HepG2 (cell line): Measurements from ENCODE around the gene ATP7B. TPM values are rescaled to one million over a fixed set of nuclear protein-coding genes. Genes with fewer than 3 reads are reported as not detected.

Experiments used
- ATAC-seq: fragments of 200-7000 bp; cut with Tn5 transposase; 3 replicates; pipeline ENCODE4 v1.9.1; 2020; ENCODE audit warnings: mild to moderate bottlenecking, moderate library complexity
- BruUV-seq: library from RNA; stranded (reverse); fragments of 400-500 nt; replicated peaks from 2 replicates; lab custom pipeline; 2021; lab: Mats Ljungman, UMichigan
- CTCF ChIA-PET: fragments of 300-600 bp; formaldehyde crosslinking; extraction: SDS; loops from one replicate; lab custom pipeline; 2021; ENCODE audit warnings: low total read pairs, inconsistent platforms, low intra/inter-chr PET ratio; lab: Yijun Ruan, JAX
- POLR2A ChIA-PET: fragments of 350-600 bp; sonication (Branson Sonifier 250); formaldehyde crosslinking; loops from one replicate; lab custom pipeline; 2020; ENCODE audit warnings: antibody characterized with exemption, inconsistent platforms; lab: Yijun Ruan, JAX
- DNase-seq: peaks from one replicate; pipeline ENCODE4 v3.0.0-alpha.2; 2015; ENCODE audit warnings: low spot score
- FAIRE-seq: peaks from 3 replicates; lab custom pipeline; 2011; peaks lifted over from hg19 to GRCh38; lab: Jason Lieb, UNC
- H2AFZ ChIP-seq: one replicate; pipeline ENCODE4 v1.6.1; 2011; ENCODE audit warnings: low read length, inconsistent platforms
- H3K27ac ChIP-seq: fragments of 300-600 bp; 3 replicates; pipeline ENCODE4 v1.8.0; 2011; ENCODE audit warnings: mixed run types, mild to moderate bottlenecking, mixed read lengths, low read length, inconsistent platforms; ENCODE audit not compliant: insufficient read depth; ENCODE audit errors: extremely low read length
- H3K27me3 ChIP-seq, 2 experiments: fragments of 200-600 bp in 1 of 2; 2 replicates in 1 of 2; 3 replicates in 1 of 2; pipeline versions ENCODE4 v1.6.0 to v1.8.0; 2011; ENCODE audit warnings: low read length in 2 of 2, mild to moderate bottlenecking in 2 of 2, moderate library complexity in 2 of 2, inconsistent platforms in 1 of 2; ENCODE audit not compliant: insufficient read depth in 2 of 2, control insufficient read depth in 1 of 2
- H3K36me3 ChIP-seq, 2 experiments: fragments of 200-600 bp in 1 of 2; replicated peaks in 1 of 2; 2 replicates in 1 of 2; 3 replicates in 1 of 2; pipeline versions ENCODE4 v1.5.1 to v1.8.0; 2011; ENCODE audit warnings: low read length in 2 of 2, inconsistent platforms in 1 of 2; ENCODE audit not compliant: insufficient read depth in 2 of 2, control insufficient read depth in 1 of 2
- H3K4me1 ChIP-seq: 2 replicates; pipeline ENCODE4 v1.5.1; 2012; ENCODE audit warnings: low read length, inconsistent platforms; ENCODE audit not compliant: insufficient read depth
- H3K4me2 ChIP-seq: 2 replicates; pipeline ENCODE4 v1.6.0; 2011; ENCODE audit warnings: low read depth, low read length, inconsistent platforms
- H3K4me3 ChIP-seq, 3 experiments: fragments of 200-600 bp in 1 of 3; sonication (generic), shearing (Covaris generic) in 1 of 3; replicated peaks in 1 of 3; 2 replicates each; pipeline ENCODE4 v1.5.1; 2011 to 2016; ENCODE audit warnings: low read length in 3 of 3, inconsistent platforms in 2 of 3, low read depth in 2 of 3, mild to moderate bottlenecking in 2 of 3, control low read depth in 1 of 3, mixed read lengths in 1 of 3; ENCODE audit not compliant: insufficient read depth in 1 of 3
- H3K79me2 ChIP-seq: one replicate; pipeline ENCODE4 v1.6.1; 2011; ENCODE audit warnings: low read length, inconsistent platforms; ENCODE audit not compliant: insufficient read depth
- H3K9ac ChIP-seq: 2 replicates; pipeline ENCODE4 v1.6.0; 2011; ENCODE audit warnings: mild to moderate bottlenecking, low read depth, low read length, inconsistent platforms; ENCODE audit not compliant: insufficient read depth
- H3K9me3 ChIP-seq: 2 replicates; pipeline ENCODE4 v1.5.1; 2012; ENCODE audit warnings: mild to moderate bottlenecking, low read length
- H4K20me1 ChIP-seq: 2 replicates; pipeline ENCODE4 v1.6.0; 2011; ENCODE audit warnings: inconsistent platforms, mild to moderate bottlenecking, low read length, moderate library complexity; ENCODE audit not compliant: insufficient read depth
- HNF4A ChIP-seq: sonication (generic); formaldehyde crosslinking; IDR thresholded peaks from 2 replicates; pipeline ENCODE4 v1.4.0; 2020; ENCODE audit warnings: missing genetic modification reagents
- JUNB ChIP-seq: sonication (generic); formaldehyde crosslinking; IDR thresholded peaks from 2 replicates; pipeline ENCODE4 v1.8.0; 2022; ENCODE audit warnings: missing genetic modification reagents, mild to moderate bottlenecking, borderline replicate concordance
- MXD3 ChIP-seq: IDR thresholded peaks from 2 replicates; pipeline ENCODE4 v1.6.1; 2016; ENCODE audit warnings: mild to moderate bottlenecking, missing biosample characterization, missing genetic modification reagents
- NR2F6 ChIP-seq, 2 experiments: IDR thresholded peaks; 2 replicates each; pipeline ENCODE4 v1.6.1; 2016; ENCODE audit warnings: antibody characterized with exemption in 1 of 2, mild to moderate bottlenecking in 1 of 2
- PRMT3 ChIP-seq: sonication (generic); formaldehyde crosslinking; IDR thresholded peaks from 2 replicates; pipeline ENCODE4 v1.8.1; 2022; ENCODE audit warnings: low read depth, mild to moderate bottlenecking, moderate library complexity, missing genetic modification reagents, borderline replicate concordance
- RARA ChIP-seq: IDR thresholded peaks from 2 replicates; pipeline ENCODE4 v1.6.1; 2016; ENCODE audit warnings: missing genetic modification reagents, missing compliant biosample characterization
- SALL1 ChIP-seq: sonication (generic); formaldehyde crosslinking; IDR thresholded peaks from 2 replicates; pipeline ENCODE4 v1.8.0; 2022; ENCODE audit warnings: mild to moderate bottlenecking, missing genetic modification reagents
- SNRNP70 ChIP-seq: fragments of 200-400 bp; formaldehyde crosslinking; IDR thresholded peaks from 2 replicates; pipeline ENCODE4 v1.6.1; 2017; ENCODE audit warnings: mild to moderate bottlenecking, low read depth, low read length, moderate library complexity
- ZBTB20 ChIP-seq: sonication (generic); formaldehyde crosslinking; IDR thresholded peaks from 2 replicates; pipeline ENCODE4 v1.8.1; 2023; ENCODE audit warnings: missing genetic modification reagents, low read depth, mild to moderate bottlenecking, borderline replicate concordance
- ZBTB42 ChIP-seq: sonication (generic); formaldehyde crosslinking; IDR thresholded peaks from 2 replicates; pipeline ENCODE4 v1.5.0; 2020; ENCODE audit warnings: mild to moderate bottlenecking, missing genetic modification reagents
- ZNF263 ChIP-seq: sonication (generic); formaldehyde crosslinking; IDR thresholded peaks from 2 replicates; pipeline ENCODE4 v1.4.0; 2020; ENCODE audit warnings: missing genetic modification reagents
- ZNF335 ChIP-seq: sonication (generic); formaldehyde crosslinking; IDR thresholded peaks from 2 replicates; pipeline ENCODE4 v1.4.0; 2020; ENCODE audit warnings: missing genetic modification reagents
- ZNF580 ChIP-seq: IDR thresholded peaks from 2 replicates; pipeline ENCODE4 v1.6.1; 2016; ENCODE audit warnings: low read depth, borderline replicate concordance
- ZNF652 ChIP-seq: IDR thresholded peaks from 2 replicates; pipeline ENCODE4 v1.6.1; 2016; ENCODE audit warnings: low read depth, borderline replicate concordance
- ZNF770 ChIP-seq: sonication (generic); formaldehyde crosslinking; IDR thresholded peaks from 2 replicates; pipeline ENCODE4 v1.5.0; 2020; ENCODE audit warnings: mild to moderate bottlenecking, missing genetic modification reagents
- ZNF792 ChIP-seq: IDR thresholded peaks from 2 replicates; pipeline ENCODE4 v1.6.1; 2016
- WGBS: methylation state at CpG from one replicate; pipeline ENCODE4 v1.1.6; 2017; ENCODE audit warnings: low lambda C conversion rate; 5-methylcytosine and 5-hydroxymethylcytosine counted together
- in situ Hi-C: cut with HindIII; loops from 2 replicates; pipeline ENCODE4 v1.10.0; 2017; ENCODE audit warnings: low pct_unique_long_range_greater_than_20kb; ENCODE audit not compliant: extremely low pct_ligation_motif_present
- intact Hi-C: fragments of 100-400 bp; cut with micrococcal nuclease; formaldehyde crosslinking; loops from one replicate; pipeline ENCODE4 v1.10.0; 2022; ENCODE audit not compliant: unreplicated experiment
- polyA plus RNA-seq, 8 experiments: library from polyadenylated mRNA; depleted of rRNA in 3 of 8; stranded (reverse) in 7 of 8; unstranded in 1 of 8; fragments of >200 nt; fragmentation: Illumina TruSeq in 4 of 8; extraction: Trizol in 4 of 8; gene quantifications; 2 replicates each; pipeline versions ENCODE4 v1.2.1 to v1.2.3, GENCODE V29; 2011 to 2016; ENCODE audit warnings: low read depth in 4 of 8, missing spikeins in 1 of 8, mixed read lengths in 1 of 8; ENCODE audit not compliant: insufficient read depth in 1 of 8
- total RNA-seq, 5 experiments: library from RNA; depleted of rRNA; stranded (reverse); fragments of >200 nt; fragmentation: Illumina TruSeq; extraction: Trizol; gene quantifications; 2 replicates each; pipeline ENCODE4 v1.2.3, GENCODE V29; 2016; ENCODE audit warnings: low read depth in 1 of 5

ATP7B gene
- total and polyA plus RNA-seq, 2 of the 13 experiments (the other 11 are each of a cell fraction or from before 2014, with no cell fraction given): 31.8 to 57.4 TPM

DNA sequence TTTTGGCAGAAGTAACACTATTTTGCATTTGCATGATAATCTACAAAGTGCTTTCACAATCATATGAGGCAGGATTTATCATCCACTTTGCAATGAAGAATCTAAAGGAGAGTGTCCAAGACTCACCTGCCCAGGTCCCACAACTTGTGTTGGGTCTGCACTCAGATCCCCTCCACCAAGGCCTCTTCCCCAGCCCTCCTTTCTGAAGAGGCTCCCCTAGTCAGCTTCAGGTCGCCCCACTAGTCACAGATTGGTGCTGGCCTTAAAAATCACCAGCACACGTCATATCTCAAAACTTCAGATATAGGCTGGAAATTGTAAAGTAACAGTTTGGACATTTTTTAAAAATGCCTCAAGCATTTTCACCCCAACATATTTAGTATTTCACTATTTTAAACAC is 17.5 kb downstream of the ATP7B start:
- peaks cover 71% of the 10 kb centered on the region for H3K4me1 ChIP-seq
- H3K4me3 ChIP-seq: no peak overlapping the region
- H3K9me3 ChIP-seq: no peaks in the 10 kb centered on the region
- H3K27me3 ChIP-seq: no peaks in the 10 kb centered on the region
- ATAC-seq: no peak
- BruUV-seq: no TSS peak
- ChIA-PET CTCF (no interaction called here), POLR2A (no interaction called here)
- intact Hi-C loops (no loop called here), in situ Hi-C loops (no loop called here)
- H3K27ac ChIP-seq: no peak overlapping the region
- H3K9ac ChIP-seq: no peak overlapping the region
- TF ChIP-seq PRMT3 (CRISPR knock-in tag) (no peak), ZNF580 (no peak), ZBTB20 (CRISPR knock-in tag) (no peak), JUNB (CRISPR knock-in tag) (no peak), MXD3 (CRISPR knock-in tag) (no peak), ZNF335 (CRISPR knock-in tag) (no peak)
- peaks cover 0 to 17% of the 10 kb centered on the region in 2 experiments; a peak in 3 of 5 replicates for H3K36me3 ChIP-seq
- H3K4me2 ChIP-seq: no peak overlapping the region
- peaks cover 20% of the 10 kb centered on the region for H4K20me1 ChIP-seq
- FAIRE-seq: no peak
- H2AFZ ChIP-seq: no peak overlapping the region
- WGBS: 100% methylated on average over 2 of the region's 2 CpGs
- H3K79me2 ChIP-seq: peaks cover 95% of the 10 kb centered on the region
- DNase-seq: no peak

DNA sequence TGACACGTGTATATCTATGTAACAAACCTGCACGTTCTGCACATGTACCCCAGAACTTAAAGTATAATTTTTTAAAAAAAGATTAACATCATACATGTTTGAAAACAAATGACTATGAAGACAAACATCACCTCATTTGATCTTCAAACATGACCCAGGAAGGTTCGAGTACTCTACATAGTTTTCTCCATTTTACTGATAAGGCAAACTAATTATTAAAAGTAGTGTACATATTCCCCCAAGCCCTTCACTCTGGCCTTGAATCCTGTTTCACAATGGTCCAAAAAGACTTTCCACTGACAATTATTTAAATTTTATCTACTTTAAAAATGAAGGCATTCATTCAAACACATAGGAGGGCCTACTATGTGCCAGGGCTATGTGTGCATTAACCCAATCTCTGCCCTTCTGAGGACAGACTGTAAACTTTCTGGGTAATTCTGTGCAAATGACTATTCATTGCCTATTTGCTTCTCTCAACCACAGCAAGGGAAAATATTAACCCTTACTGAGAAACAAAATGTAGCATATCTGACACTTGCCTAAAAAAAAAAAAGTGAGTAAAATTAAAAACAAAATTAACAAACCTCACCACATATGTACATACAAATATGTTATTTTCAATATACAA is 22.1 kb downstream of the ATP7B start:
- Histone ChIP-seq H4K20me1 (no peaks in the 10 kb centered on the region), H3K4me2 (no peak overlapping the region), H3K27ac (peak overlapping the region; percentile 61), H3K27me3 (no peaks in the 10 kb centered on the region), H3K4me1 (peaks cover 39% of the 10 kb centered on the region), H3K9me3 (no peaks in the 10 kb centered on the region), H3K4me3 (no peak overlapping the region), H3K36me3 (peaks cover 0 to 15% of the 10 kb centered on the region in 2 experiments; a peak in 3 of 5 replicates), H3K9ac (no peak overlapping the region), H3K79me2 (peaks cover 74% of the 10 kb centered on the region), H2AFZ (no peak overlapping the region)
- FAIRE-seq (no peak), DNase-seq (peak; percentile 64), ATAC-seq (peak; percentile 86)
- ChIA-PET POLR2A (no interaction called here), CTCF (no interaction called here)
- 64% methylated on average over 3 of the region's 3 CpGs for WGBS
- in situ Hi-C loops (no loop called here), intact Hi-C loops (loop anchor here (5.0 kb wide), 1 partner anchor 38 kb away; no protein-coding TSS in a partner anchor)
- BruUV-seq: no TSS peak
- TF ChIP-seq ZNF652 (CRISPR knock-in tag) (peak; percentile 80), ZBTB42 (CRISPR knock-in tag) (no peak), SNRNP70 (no peak), ZNF792 (CRISPR knock-in tag) (no peak), RARA (CRISPR knock-in tag) (peak; percentile 52), NR2F6 (IDR thresholded peaks at IDR 0.05) (peak; percentile 62), NR2F6 (CRISPR knock-in tag; IDR thresholded peaks at IDR 0.05) (no peak), SALL1 (no peak), ZNF770 (no peak), HNF4A (CRISPR knock-in tag) (peak; percentile 41), ZNF263 (CRISPR knock-in tag) (no peak)
